Neural cell (in vitro differentiated cells): ENCODE data around the gene ADCY5. TPM values are rescaled to one million over a fixed set of nuclear protein-coding genes. Genes with fewer than 3 reads are reported as not detected.

Source experiments
- H2AFZ ChIP-seq: fragments of 200-600, 300-800 bp; sonication (generic), shearing (Covaris generic); 2 replicates; pipeline ENCODE4 v1.6.0; 2014; ENCODE audit warnings: low read depth, mild to moderate bottlenecking, antibody characterized with exemption, low read length, moderate library complexity
- H3F3A ChIP-seq: fragments of 200-600 bp; shearing (Covaris generic); 2 replicates; pipeline ENCODE4 v1.6.1; 2016; ENCODE audit warnings: mild to moderate bottlenecking, moderate library complexity, mixed read lengths, antibody characterized with exemption, low read length; ENCODE audit not compliant: insufficient read depth, poor library complexity, severe bottlenecking
- H3K27ac ChIP-seq: fragments of 200-600, 300-800 bp; sonication (generic), shearing (Covaris generic); 2 replicates; pipeline ENCODE4 v1.5.1; 2014; ENCODE audit warnings: mild to moderate bottlenecking, low read length, moderate library complexity
- H3K27me3 ChIP-seq: fragments of 300-800, 200-600 bp; sonication (generic), shearing (Covaris generic); 2 replicates; pipeline ENCODE4 v1.6.0; 2014; ENCODE audit warnings: mild to moderate bottlenecking, low read depth, low read length, moderate library complexity; ENCODE audit not compliant: insufficient read depth
- H3K36me3 ChIP-seq: fragments of 300-800, 200-600 bp; sonication (generic), shearing (Covaris generic); 2 replicates; pipeline ENCODE4 v1.5.1; 2014; ENCODE audit warnings: mild to moderate bottlenecking, antibody characterized with exemption, low read length, moderate library complexity; ENCODE audit not compliant: insufficient read depth
- H3K4me2 ChIP-seq: fragments of 300-800, 200-600 bp; sonication (generic), shearing (Covaris generic); 2 replicates; pipeline ENCODE4 v1.6.0; 2014; ENCODE audit warnings: mild to moderate bottlenecking, low read length
- H3K4me3 ChIP-seq: fragments of 300-800, 200-600 bp; sonication (generic), shearing (Covaris generic); 2 replicates; pipeline ENCODE4 v1.5.1; 2014; ENCODE audit warnings: mild to moderate bottlenecking, low read length, moderate library complexity
- H3K79me2 ChIP-seq: fragments of 200-600 bp; shearing (Covaris generic); replicated peaks from 2 replicates; pipeline ENCODE4 v1.6.0; 2014; ENCODE audit warnings: mild to moderate bottlenecking, low read length, moderate library complexity; ENCODE audit not compliant: insufficient read depth
- H3K9ac ChIP-seq: fragments of 300-800, 200-600 bp; sonication (generic), shearing (Covaris generic); 2 replicates; pipeline ENCODE4 v1.6.1; 2016; ENCODE audit warnings: mild to moderate bottlenecking, low read length, mixed read lengths
- H3K9me2 ChIP-seq: fragments of 200-600 bp; shearing (Covaris generic); 2 replicates; pipeline ENCODE4 v1.6.1; 2016; ENCODE audit warnings: mild to moderate bottlenecking, low read length, mixed read lengths; ENCODE audit not compliant: insufficient read depth
- H3K9me3 ChIP-seq: fragments of 200-600, 300-800 bp; sonication (generic), shearing (Covaris generic); 2 replicates; pipeline ENCODE4 v1.6.1; 2016; ENCODE audit warnings: mild to moderate bottlenecking, mixed run types, low read length, moderate library complexity, mixed read lengths
- H4K20me1 ChIP-seq: fragments of 200-600 bp; shearing (Covaris generic); 2 replicates; pipeline ENCODE4 v1.6.1; 2016; ENCODE audit warnings: mild to moderate bottlenecking, mixed run types; ENCODE audit not compliant: insufficient read depth
- EP300 ChIP-seq: fragments of 450-650 bp; conservative IDR thresholded peaks from 2 replicates; pipeline ENCODE4 v1.6.1; 2014; ENCODE audit warnings: antibody characterized with exemption, mild to moderate bottlenecking, moderate library complexity; ENCODE audit not compliant: poor library complexity, severe bottlenecking
- EZH2 ChIP-seq: fragments of 200-600, 300-800 bp; shearing (Covaris generic), sonication (generic); IDR thresholded peaks from 2 replicates; pipeline ENCODE4 v1.6.1; 2014; ENCODE audit warnings: antibody characterized with exemption, low read length, borderline replicate concordance, mild to moderate bottlenecking; ENCODE audit not compliant: insufficient read depth, poor library complexity, severe bottlenecking
- MXI1 ChIP-seq: fragments of 450-650 bp; conservative IDR thresholded peaks from 2 replicates; pipeline ENCODE4 v1.6.1; 2014; ENCODE audit warnings: antibody characterized with exemption, mild to moderate bottlenecking; ENCODE audit not compliant: poor library complexity, severe bottlenecking
- POLR2AphosphoS5 ChIP-seq: IDR thresholded peaks from 2 replicates; pipeline ENCODE4 v1.6.1; 2012
- RAD21 ChIP-seq: fragments of 450-650 bp; conservative IDR thresholded peaks from 2 replicates; pipeline ENCODE4 v1.6.1; 2014; ENCODE audit warnings: antibody characterized with exemption, mild to moderate bottlenecking, moderate library complexity
- SMC3 ChIP-seq: fragments of 450-650 bp; conservative IDR thresholded peaks from 2 replicates; pipeline ENCODE4 v1.6.1; 2014; ENCODE audit warnings: antibody characterized with exemption, mild to moderate bottlenecking, moderate library complexity; ENCODE audit not compliant: poor library complexity
- TAF1 ChIP-seq: IDR thresholded peaks from 2 replicates; pipeline ENCODE4 v1.6.1; 2012; ENCODE audit warnings: low read depth
- polyA plus RNA-seq: library from polyadenylated mRNA; depleted of rRNA; stranded (reverse); fragments of >200 nt; gene quantifications from 2 replicates; pipeline ENCODE4 v1.2.3, GENCODE V29; 2014
- TF ChIP-seq, protein P1 (sequence below): fragments of 450-650 bp; IDR thresholded peaks from 2 replicates; pipeline ENCODE4 v1.5.1; 2014; ENCODE audit warnings: antibody characterized with exemption, mild to moderate bottlenecking, moderate library complexity; ENCODE audit not compliant: poor library complexity, severe bottlenecking
- TF ChIP-seq, protein P2 (sequence below): IDR thresholded peaks from 2 replicates; pipeline ENCODE4 v1.6.1; 2012; ENCODE audit warnings: borderline replicate concordance

Gene ADCY5
- polyA plus RNA-seq, 1 donor from 2014 or later: 7.7 TPM

DNA sequence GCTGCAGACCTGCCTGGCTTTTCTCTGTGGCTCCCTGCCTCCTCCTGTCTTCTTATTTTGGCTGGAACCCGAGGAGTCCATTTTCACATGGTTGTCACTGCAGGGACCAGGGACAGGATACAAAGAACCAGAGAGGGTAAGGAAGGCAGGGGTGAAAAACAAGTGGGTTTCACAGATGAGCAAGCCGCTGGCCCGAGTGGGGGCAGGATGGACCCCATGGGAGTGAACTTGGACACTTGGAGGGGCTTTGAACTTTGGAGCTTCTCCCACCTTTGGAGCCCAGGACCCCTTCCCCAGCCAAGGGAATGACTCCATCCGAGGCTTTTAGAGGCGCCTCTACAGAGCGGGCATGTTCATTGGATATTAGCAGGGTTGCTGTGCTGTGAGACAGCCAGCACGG, 26.9 kb upstream of the ADCY5 start:
- no peaks in the 10 kb centered on the region for H3K79me2 ChIP-seq
- TF ChIP-seq EZH2 (no peak), TAF1 (no peak), POLR2AphosphoS5 (no peak), EP300 (no peak), SMC3 (no peak), RAD21 (no peak), MXI1 (no peak)
- TF ChIP-seq, protein P1, sequence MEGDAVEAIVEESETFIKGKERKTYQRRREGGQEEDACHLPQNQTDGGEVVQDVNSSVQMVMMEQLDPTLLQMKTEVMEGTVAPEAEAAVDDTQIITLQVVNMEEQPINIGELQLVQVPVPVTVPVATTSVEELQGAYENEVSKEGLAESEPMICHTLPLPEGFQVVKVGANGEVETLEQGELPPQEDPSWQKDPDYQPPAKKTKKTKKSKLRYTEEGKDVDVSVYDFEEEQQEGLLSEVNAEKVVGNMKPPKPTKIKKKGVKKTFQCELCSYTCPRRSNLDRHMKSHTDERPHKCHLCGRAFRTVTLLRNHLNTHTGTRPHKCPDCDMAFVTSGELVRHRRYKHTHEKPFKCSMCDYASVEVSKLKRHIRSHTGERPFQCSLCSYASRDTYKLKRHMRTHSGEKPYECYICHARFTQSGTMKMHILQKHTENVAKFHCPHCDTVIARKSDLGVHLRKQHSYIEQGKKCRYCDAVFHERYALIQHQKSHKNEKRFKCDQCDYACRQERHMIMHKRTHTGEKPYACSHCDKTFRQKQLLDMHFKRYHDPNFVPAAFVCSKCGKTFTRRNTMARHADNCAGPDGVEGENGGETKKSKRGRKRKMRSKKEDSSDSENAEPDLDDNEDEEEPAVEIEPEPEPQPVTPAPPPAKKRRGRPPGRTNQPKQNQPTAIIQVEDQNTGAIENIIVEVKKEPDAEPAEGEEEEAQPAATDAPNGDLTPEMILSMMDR: no peak
- TF ChIP-seq, protein P2, sequence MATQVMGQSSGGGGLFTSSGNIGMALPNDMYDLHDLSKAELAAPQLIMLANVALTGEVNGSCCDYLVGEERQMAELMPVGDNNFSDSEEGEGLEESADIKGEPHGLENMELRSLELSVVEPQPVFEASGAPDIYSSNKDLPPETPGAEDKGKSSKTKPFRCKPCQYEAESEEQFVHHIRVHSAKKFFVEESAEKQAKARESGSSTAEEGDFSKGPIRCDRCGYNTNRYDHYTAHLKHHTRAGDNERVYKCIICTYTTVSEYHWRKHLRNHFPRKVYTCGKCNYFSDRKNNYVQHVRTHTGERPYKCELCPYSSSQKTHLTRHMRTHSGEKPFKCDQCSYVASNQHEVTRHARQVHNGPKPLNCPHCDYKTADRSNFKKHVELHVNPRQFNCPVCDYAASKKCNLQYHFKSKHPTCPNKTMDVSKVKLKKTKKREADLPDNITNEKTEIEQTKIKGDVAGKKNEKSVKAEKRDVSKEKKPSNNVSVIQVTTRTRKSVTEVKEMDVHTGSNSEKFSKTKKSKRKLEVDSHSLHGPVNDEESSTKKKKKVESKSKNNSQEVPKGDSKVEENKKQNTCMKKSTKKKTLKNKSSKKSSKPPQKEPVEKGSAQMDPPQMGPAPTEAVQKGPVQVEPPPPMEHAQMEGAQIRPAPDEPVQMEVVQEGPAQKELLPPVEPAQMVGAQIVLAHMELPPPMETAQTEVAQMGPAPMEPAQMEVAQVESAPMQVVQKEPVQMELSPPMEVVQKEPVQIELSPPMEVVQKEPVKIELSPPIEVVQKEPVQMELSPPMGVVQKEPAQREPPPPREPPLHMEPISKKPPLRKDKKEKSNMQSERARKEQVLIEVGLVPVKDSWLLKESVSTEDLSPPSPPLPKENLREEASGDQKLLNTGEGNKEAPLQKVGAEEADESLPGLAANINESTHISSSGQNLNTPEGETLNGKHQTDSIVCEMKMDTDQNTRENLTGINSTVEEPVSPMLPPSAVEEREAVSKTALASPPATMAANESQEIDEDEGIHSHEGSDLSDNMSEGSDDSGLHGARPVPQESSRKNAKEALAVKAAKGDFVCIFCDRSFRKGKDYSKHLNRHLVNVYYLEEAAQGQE: no peak
- no peaks in the 10 kb centered on the region for H3K27me3 ChIP-seq
- H2AFZ ChIP-seq: no peak overlapping the region
- no peak overlapping the region for H3K4me2 ChIP-seq
- H3K36me3 ChIP-seq: no peaks in the 10 kb centered on the region
- no peaks in the 10 kb centered on the region for H3F3A ChIP-seq
- no peak overlapping the region for H3K4me3 ChIP-seq
- no peaks in the 10 kb centered on the region for H3K9me2 ChIP-seq
- no peak overlapping the region for H3K9ac ChIP-seq
- H4K20me1 ChIP-seq: no peaks in the 10 kb centered on the region
- no peaks in the 10 kb centered on the region for H3K9me3 ChIP-seq
- H3K27ac ChIP-seq: no peak overlapping the region

DNA sequence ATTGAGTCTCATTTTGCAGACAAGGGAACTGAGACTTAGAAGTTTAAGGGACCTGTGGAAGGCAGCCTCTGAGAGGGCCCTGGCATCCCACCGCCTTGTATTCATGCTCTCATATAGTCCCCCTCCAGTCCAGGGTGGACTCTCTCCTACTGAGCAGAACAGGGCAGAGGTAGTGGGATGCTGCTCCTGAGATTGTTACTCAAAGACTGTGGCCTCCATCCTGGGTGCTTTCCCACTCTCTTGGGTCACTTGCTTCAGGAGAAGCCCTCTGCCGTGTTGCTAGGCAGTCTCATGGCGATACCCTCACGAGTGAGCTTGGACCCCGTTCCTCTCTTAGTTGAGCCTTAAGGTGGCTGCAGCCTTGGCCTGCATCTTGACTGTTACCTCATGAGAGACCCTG, 22.2 kb upstream of the ADCY5 start:
- Histone ChIP-seq H3K36me3 (no peaks in the 10 kb centered on the region), H3K4me3 (no peak overlapping the region), H3K27ac (no peak overlapping the region), H3F3A (no peaks in the 10 kb centered on the region), H3K9me3 (no peaks in the 10 kb centered on the region), H2AFZ (no peak overlapping the region), H3K9ac (no peak overlapping the region), H4K20me1 (no peaks in the 10 kb centered on the region), H3K9me2 (no peaks in the 10 kb centered on the region), H3K4me2 (no peak overlapping the region), H3K79me2 (no peaks in the 10 kb centered on the region), H3K27me3 (no peaks in the 10 kb centered on the region)
- TF ChIP-seq, protein P1: no peak
- TF ChIP-seq RAD21 (no peak), EZH2 (no peak), POLR2AphosphoS5 (no peak), EP300 (no peak), TAF1 (no peak), MXI1 (no peak), SMC3 (no peak)
- TF ChIP-seq, protein P2: no peak
